Peyer's patch (tissue), 4 donors: Measurements from ENCODE around the gene FAM114A1.

Experiments
- POLR2A ChIP-seq, 2 donors: fragments of 450-650 bp; IDR thresholded peaks; one replicate each; pipeline ENCODE4 v1.5.1; 2017; ENCODE audit warnings: antibody characterized with exemption in 2 of 2, mild to moderate bottlenecking in 2 of 2, moderate library complexity in 2 of 2
- TF ChIP-seq, protein P1 (sequence below), 6 experiments: fragments of 450-650 bp in 4 of 6; fragments of 200-600 bp in 2 of 6; sonication (generic) in 1 of 6; IDR thresholded peaks; one replicate each; pipeline ENCODE4 v1.5.1; 2017 to 2019; ENCODE audit warnings: antibody characterized with exemption in 6 of 6, mild to moderate bottlenecking in 3 of 6, moderate library complexity in 1 of 6

DNA sequence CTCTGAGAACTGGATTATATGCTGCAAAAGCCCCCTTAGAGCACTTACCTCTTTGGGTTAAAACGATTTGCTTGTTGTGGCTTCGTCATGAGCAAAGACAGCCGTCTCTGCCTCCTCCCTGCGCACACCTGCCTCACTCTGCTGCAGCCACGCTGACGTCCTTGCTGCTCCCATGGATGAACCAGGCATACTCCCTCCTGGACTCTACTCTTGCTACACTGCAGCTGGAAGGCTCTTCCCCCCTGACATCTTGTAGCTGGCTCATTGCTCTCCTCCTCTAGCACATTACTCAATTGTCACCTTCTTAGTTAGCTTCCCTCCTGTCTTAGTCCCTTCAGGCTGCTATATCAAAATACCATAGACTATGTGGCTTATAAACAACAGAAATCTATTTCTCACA is 59.3 kb downstream of the FAM114A1 start:
- TF ChIP-seq, protein P1, sequence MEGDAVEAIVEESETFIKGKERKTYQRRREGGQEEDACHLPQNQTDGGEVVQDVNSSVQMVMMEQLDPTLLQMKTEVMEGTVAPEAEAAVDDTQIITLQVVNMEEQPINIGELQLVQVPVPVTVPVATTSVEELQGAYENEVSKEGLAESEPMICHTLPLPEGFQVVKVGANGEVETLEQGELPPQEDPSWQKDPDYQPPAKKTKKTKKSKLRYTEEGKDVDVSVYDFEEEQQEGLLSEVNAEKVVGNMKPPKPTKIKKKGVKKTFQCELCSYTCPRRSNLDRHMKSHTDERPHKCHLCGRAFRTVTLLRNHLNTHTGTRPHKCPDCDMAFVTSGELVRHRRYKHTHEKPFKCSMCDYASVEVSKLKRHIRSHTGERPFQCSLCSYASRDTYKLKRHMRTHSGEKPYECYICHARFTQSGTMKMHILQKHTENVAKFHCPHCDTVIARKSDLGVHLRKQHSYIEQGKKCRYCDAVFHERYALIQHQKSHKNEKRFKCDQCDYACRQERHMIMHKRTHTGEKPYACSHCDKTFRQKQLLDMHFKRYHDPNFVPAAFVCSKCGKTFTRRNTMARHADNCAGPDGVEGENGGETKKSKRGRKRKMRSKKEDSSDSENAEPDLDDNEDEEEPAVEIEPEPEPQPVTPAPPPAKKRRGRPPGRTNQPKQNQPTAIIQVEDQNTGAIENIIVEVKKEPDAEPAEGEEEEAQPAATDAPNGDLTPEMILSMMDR (IDR thresholded peaks at IDR 0.05) = no peak
- TF ChIP-seq POLR2A (IDR thresholded peaks at IDR 0.05) = no peak
